ENCODE data around the gene PIK3CB. TPM values are rescaled to one million over a fixed set of nuclear protein-coding genes. Genes with fewer than 3 reads are reported as not detected.
"Not testable (repeated sequence)": the region's sequence is repeated elsewhere in the genome, so short reads cannot be mapped to it uniquely, and the experiment has no call there.

The PIK3CB gene
- total and polyA plus RNA-seq, 2 donors: 11.7 to 20.2 TPM

GRCh38 chr3:138690036-138690435, 144.7 kb downstream of the PIK3CB start:
- H3K36me3 ChIP-seq (ENCODE audit: control insufficient read depth in 2 of 2, insufficient read depth in 2 of 2, low read length in 1 of 2): peaks cover 4 to 12% of the 10 kb centered on the region in 2 donors
- no peaks in the 10 kb centered on the region for H3K27me3 ChIP-seq (ENCODE audit: control insufficient read depth in 2 of 2, insufficient read depth in 1 of 2, low read length in 1 of 2)
- peaks cover 0 to 3% of the 10 kb centered on the region in 2 donors for H3K4me1 ChIP-seq (ENCODE audit: control insufficient read depth in 2 of 2, insufficient read depth in 2 of 2, low read length in 2 of 2)
- no peak overlapping the region for H3K4me3 ChIP-seq (ENCODE audit: low read length in 2 of 2)
- no peak overlapping the region for H3K27ac ChIP-seq (ENCODE audit: low read depth in 1 of 2, low read length in 1 of 2)
- DNase-seq (ENCODE audit: low read depth in 6 of 9, low spot score in 9 of 9): no peak
- no peaks in the 10 kb centered on the region for H3K9me3 ChIP-seq (ENCODE audit: control insufficient read depth in 2 of 2, insufficient read depth in 1 of 2, low read length in 1 of 2)

DNA sequence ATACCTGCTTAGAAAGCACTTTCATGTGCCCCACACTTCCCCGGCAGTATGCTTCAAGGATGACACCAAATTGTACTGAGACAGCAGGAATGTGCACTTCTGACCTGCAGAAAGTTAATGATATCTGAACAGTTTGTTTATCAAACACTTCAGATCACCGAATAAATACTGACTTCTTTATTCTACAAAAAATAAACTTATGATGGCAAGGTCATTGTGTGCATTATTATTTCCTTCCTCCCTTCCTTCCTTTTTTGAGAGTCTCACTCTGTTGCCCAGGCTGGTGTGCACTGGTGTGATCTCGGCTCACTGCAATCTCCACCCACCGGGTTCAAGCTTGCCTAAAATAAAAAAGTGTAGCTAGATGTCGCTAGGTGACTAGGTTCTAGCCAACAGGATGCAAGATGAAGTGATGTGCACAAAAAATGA, 145.8 kb downstream of the PIK3CB start:
- Histone ChIP-seq H3K4me1 (ENCODE audit: control insufficient read depth in 2 of 2, insufficient read depth in 2 of 2, low read length in 2 of 2) (peaks cover 0 to 3% of the 10 kb centered on the region in 2 donors), H3K27ac (ENCODE audit: low read depth in 1 of 2, low read length in 1 of 2) (no peak overlapping the region), H3K4me3 (ENCODE audit: low read length in 2 of 2) (no peak overlapping the region), H3K27me3 (ENCODE audit: control insufficient read depth in 2 of 2, insufficient read depth in 1 of 2, low read length in 1 of 2) (no peaks in the 10 kb centered on the region), H3K9me3 (ENCODE audit: control insufficient read depth in 2 of 2, insufficient read depth in 1 of 2, low read length in 1 of 2) (no peaks in the 10 kb centered on the region), H3K36me3 (ENCODE audit: control insufficient read depth in 2 of 2, insufficient read depth in 2 of 2, low read length in 1 of 2) (peaks cover 4 to 8% of the 10 kb centered on the region in 2 donors)
- DNase-seq (ENCODE audit: low read depth in 6 of 9, low spot score in 9 of 9): peak in 2 of 9 donors; percentile 2 to 12
- 60% methylated on average over 5 of the region's 5 CpGs for whole genome bisulfite sequencing

DNA sequence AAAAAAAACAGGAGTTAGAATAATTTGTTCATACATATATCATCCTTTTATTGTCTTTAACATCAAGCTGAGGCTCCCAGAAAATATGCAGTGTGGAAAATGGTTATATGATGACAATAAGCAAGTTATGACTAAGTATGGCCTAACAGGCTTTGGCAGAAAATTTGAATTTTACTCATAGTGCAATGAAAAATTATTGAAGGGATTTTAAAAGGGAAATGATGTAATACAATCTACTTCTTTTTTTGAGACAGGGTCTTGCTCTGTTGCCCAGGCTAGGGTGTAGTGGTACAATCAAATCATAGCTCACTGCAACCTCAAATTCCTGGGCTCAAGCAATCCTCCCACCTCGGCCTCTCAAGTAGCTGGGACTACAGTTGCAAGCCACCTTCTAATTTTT, 147.5 kb downstream of the PIK3CB start:
- no peak for DNase-seq (ENCODE audit: low read depth in 6 of 9, low spot score in 9 of 9)
- H3K4me1 ChIP-seq (ENCODE audit: control insufficient read depth in 2 of 2, insufficient read depth in 2 of 2, low read length in 2 of 2): peaks cover 0 to 3% of the 10 kb centered on the region in 2 donors
- peak overlapping the region in 1 of 2 donors; percentile 19 for H3K27ac ChIP-seq (ENCODE audit: low read depth in 1 of 2, low read length in 1 of 2)
- no peaks in the 10 kb centered on the region for H3K27me3 ChIP-seq (ENCODE audit: control insufficient read depth in 2 of 2, insufficient read depth in 1 of 2, low read length in 1 of 2)
- peaks cover 0 to 16% of the 10 kb centered on the region in 2 donors for H3K36me3 ChIP-seq (ENCODE audit: control insufficient read depth in 2 of 2, insufficient read depth in 2 of 2, low read length in 1 of 2)
- no peaks in the 10 kb centered on the region for H3K9me3 ChIP-seq (ENCODE audit: control insufficient read depth in 2 of 2, insufficient read depth in 1 of 2, low read length in 1 of 2)
- WGBS: 89% methylated on average over 1 of the region's 1 CpG
- H3K4me3 ChIP-seq (ENCODE audit: low read length in 2 of 2): no peak overlapping the region

DNA sequence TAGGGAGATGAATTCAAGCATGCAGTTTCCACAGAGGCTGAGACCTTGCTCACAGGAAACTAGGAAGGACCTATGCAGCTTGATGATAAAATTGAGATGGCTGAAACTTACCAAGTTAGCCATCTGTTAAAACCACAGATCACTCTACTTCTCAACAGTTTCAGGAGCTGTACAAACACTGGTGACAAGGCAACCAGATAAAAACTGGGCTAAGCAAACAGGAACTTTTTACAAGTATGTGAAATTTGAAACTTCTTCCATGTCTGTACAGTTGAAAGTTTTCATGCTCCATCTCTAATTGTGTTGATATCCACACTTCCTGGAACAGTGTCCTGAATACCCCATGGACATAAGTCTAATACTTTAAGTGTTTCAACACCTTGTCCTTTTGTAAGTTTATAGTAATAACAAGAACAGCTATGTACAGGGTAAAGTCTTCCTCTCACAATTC, 147.9 kb downstream of the PIK3CB start:
- H3K4me1 ChIP-seq (ENCODE audit: control insufficient read depth in 2 of 2, insufficient read depth in 2 of 2, low read length in 2 of 2): peaks cover 0 to 3% of the 10 kb centered on the region in 2 donors
- DNase-seq (ENCODE audit: low read depth in 6 of 9, low spot score in 9 of 9): peak in 2 of 9 donors; percentile 2 to 23
- no peak overlapping the region for H3K4me3 ChIP-seq (ENCODE audit: low read length in 2 of 2)
- H3K27me3 ChIP-seq (ENCODE audit: control insufficient read depth in 2 of 2, insufficient read depth in 1 of 2, low read length in 1 of 2): no peaks in the 10 kb centered on the region
- H3K9me3 ChIP-seq (ENCODE audit: control insufficient read depth in 2 of 2, insufficient read depth in 1 of 2, low read length in 1 of 2): no peaks in the 10 kb centered on the region
- H3K36me3 ChIP-seq (ENCODE audit: control insufficient read depth in 2 of 2, insufficient read depth in 2 of 2, low read length in 1 of 2): peaks cover 0 to 17% of the 10 kb centered on the region in 2 donors
- no peak overlapping the region for H3K27ac ChIP-seq (ENCODE audit: low read depth in 1 of 2, low read length in 1 of 2)

GRCh38 chr3:138684396-138684795, 150.3 kb downstream of the PIK3CB start:
- no peaks in the 10 kb centered on the region for H3K9me3 ChIP-seq (ENCODE audit: control insufficient read depth in 2 of 2, insufficient read depth in 1 of 2, low read length in 1 of 2)
- WGBS: 60% methylated on average over 4 of the region's 4 CpGs
- no peaks in the 10 kb centered on the region for H3K27me3 ChIP-seq (ENCODE audit: control insufficient read depth in 2 of 2, insufficient read depth in 1 of 2, low read length in 1 of 2)
- no peak overlapping the region for H3K27ac ChIP-seq (ENCODE audit: low read depth in 1 of 2, low read length in 1 of 2)
- H3K36me3 ChIP-seq (ENCODE audit: control insufficient read depth in 2 of 2, insufficient read depth in 2 of 2, low read length in 1 of 2): peaks cover 5 to 19% of the 10 kb centered on the region in 2 donors
- no peak overlapping the region for H3K4me3 ChIP-seq (ENCODE audit: low read length in 2 of 2)
- peaks cover 0 to 3% of the 10 kb centered on the region in 2 donors for H3K4me1 ChIP-seq (ENCODE audit: control insufficient read depth in 2 of 2, insufficient read depth in 2 of 2, low read length in 2 of 2)
- no peak for DNase-seq (ENCODE audit: low read depth in 6 of 9, low spot score in 9 of 9)

DNA sequence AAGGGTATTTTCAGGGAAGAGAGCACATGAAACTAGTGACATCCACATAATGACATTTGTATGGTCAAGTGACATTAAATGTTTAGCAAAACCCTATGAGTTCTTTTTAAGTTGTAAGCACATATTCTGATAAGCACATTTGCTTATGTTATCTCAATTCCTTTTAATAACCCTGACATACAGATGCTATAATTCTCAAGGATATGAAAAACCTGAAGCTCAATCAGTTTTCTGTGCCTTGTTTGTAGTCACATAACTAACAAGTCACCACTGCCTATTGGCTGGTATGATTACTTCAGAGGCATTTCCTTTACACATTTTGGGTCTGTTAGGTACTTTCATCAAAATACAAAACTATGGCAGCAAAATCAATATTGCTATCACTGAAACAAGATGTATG, 152.1 kb downstream of the PIK3CB start:
- no peak overlapping the region for H3K27ac ChIP-seq (ENCODE audit: low read depth in 1 of 2, low read length in 1 of 2)
- no peaks in the 10 kb centered on the region for H3K27me3 ChIP-seq (ENCODE audit: control insufficient read depth in 2 of 2, insufficient read depth in 1 of 2, low read length in 1 of 2)
- DNase-seq (ENCODE audit: low read depth in 6 of 9, low spot score in 9 of 9): no peak
- H3K9me3 ChIP-seq (ENCODE audit: control insufficient read depth in 2 of 2, insufficient read depth in 1 of 2, low read length in 1 of 2): no peaks in the 10 kb centered on the region
- H3K4me3 ChIP-seq (ENCODE audit: low read length in 2 of 2): no peak overlapping the region
- peaks cover 0 to 3% of the 10 kb centered on the region in 2 donors for H3K4me1 ChIP-seq (ENCODE audit: control insufficient read depth in 2 of 2, insufficient read depth in 2 of 2, low read length in 2 of 2)
- peaks cover 8 to 19% of the 10 kb centered on the region in 2 donors for H3K36me3 ChIP-seq (ENCODE audit: control insufficient read depth in 2 of 2, insufficient read depth in 2 of 2, low read length in 1 of 2)

GRCh38 chr3:138681463-138682220, 153.1 kb downstream of the PIK3CB start:
- peaks cover 0 to 5% of the 10 kb centered on the region in 2 donors for H3K9me3 ChIP-seq (ENCODE audit: control insufficient read depth in 2 of 2, insufficient read depth in 1 of 2, low read length in 1 of 2)
- no peak overlapping the region for H3K27ac ChIP-seq (ENCODE audit: low read depth in 1 of 2, low read length in 1 of 2)
- no peaks in the 10 kb centered on the region for H3K4me1 ChIP-seq (ENCODE audit: control insufficient read depth in 2 of 2, insufficient read depth in 2 of 2, low read length in 2 of 2)
- no peaks in the 10 kb centered on the region for H3K27me3 ChIP-seq (ENCODE audit: control insufficient read depth in 2 of 2, insufficient read depth in 1 of 2, low read length in 1 of 2)
- 84% methylated on average over 5 of the region's 5 CpGs for WGBS
- no peak overlapping the region for H3K4me3 ChIP-seq (ENCODE audit: low read length in 2 of 2)
- DNase-seq (ENCODE audit: low read depth in 6 of 9, low spot score in 9 of 9): no peak
- H3K36me3 ChIP-seq (ENCODE audit: control insufficient read depth in 2 of 2, insufficient read depth in 2 of 2, low read length in 1 of 2): peaks cover 12 to 25% of the 10 kb centered on the region in 2 donors

- not testable (repeated sequence) for DNase-seq (ENCODE audit: low read depth in 6 of 9, low spot score in 9 of 9); H3K4me1 ChIP-seq (ENCODE audit: control insufficient read depth in 2 of 2, insufficient read depth in 2 of 2, low read length in 2 of 2); H3K9me3 ChIP-seq (ENCODE audit: control insufficient read depth in 2 of 2, insufficient read depth in 1 of 2, low read length in 1 of 2); H3K27me3 ChIP-seq (ENCODE audit: control insufficient read depth in 2 of 2, insufficient read depth in 1 of 2, low read length in 1 of 2); H3K4me3 ChIP-seq (ENCODE audit: low read length in 2 of 2); H3K27ac ChIP-seq (ENCODE audit: low read depth in 1 of 2, low read length in 1 of 2)
- WGBS: 95% methylated on average over 6 of the region's 6 CpGs
- H3K36me3 ChIP-seq (ENCODE audit: control insufficient read depth in 2 of 2, insufficient read depth in 2 of 2, low read length in 1 of 2): peaks cover 12 to 27% of the 10 kb centered on the region in 2 donors
These were observed 153.8 kb downstream of the PIK3CB start for GRCh38 chr3:138680974-138681373.

DNA sequence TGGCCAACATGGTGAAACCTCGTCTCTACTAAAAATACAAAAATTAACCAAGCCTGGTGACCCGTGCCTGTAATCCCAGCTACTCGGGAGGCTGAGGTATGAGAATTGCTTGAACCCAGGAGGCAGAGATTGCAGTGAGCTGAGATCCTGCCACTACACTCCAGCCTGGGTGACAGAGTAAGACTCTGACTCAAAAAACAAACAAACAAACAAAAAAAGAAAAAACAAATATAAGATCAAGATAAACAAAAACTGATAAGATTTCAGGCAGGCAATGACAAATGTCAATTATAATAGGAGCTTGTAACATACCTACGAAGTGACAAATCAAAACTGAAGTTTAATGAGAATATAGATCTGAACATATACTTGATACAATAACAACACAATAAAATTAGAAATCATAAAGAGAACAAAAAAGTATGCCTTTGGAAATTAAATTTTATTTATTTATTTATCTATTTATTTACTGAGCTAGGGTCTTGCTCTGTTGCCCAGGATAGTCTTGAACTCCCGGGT, 155.8 kb downstream of the PIK3CB start:
- 95% methylated on average over 5 of the region's 5 CpGs for WGBS
- Histone ChIP-seq H3K4me3 (ENCODE audit: low read length in 2 of 2) (no peak overlapping the region), H3K4me1 (ENCODE audit: control insufficient read depth in 2 of 2, insufficient read depth in 2 of 2, low read length in 2 of 2) (no peaks in the 10 kb centered on the region), H3K27ac (ENCODE audit: low read depth in 1 of 2, low read length in 1 of 2) (no peak overlapping the region), H3K27me3 (ENCODE audit: control insufficient read depth in 2 of 2, insufficient read depth in 1 of 2, low read length in 1 of 2) (no peaks in the 10 kb centered on the region), H3K36me3 (ENCODE audit: control insufficient read depth in 2 of 2, insufficient read depth in 2 of 2, low read length in 1 of 2) (peaks cover 19 to 34% of the 10 kb centered on the region in 2 donors), H3K9me3 (ENCODE audit: control insufficient read depth in 2 of 2, insufficient read depth in 1 of 2, low read length in 1 of 2) (peaks cover 0 to 9% of the 10 kb centered on the region in 2 donors)
- no peak for DNase-seq (ENCODE audit: low read depth in 6 of 9, low spot score in 9 of 9)

Measured in thymus (tissue), 11 donors.